HepG2 (cell line): Measurements from ENCODE around the gene CNTD1. TPM values are rescaled to one million over a fixed set of nuclear protein-coding genes. Genes with fewer than 3 reads are reported as not detected.

ENCODE experiments used
- CREM ChIP-seq, 2 experiments: sonication (generic) in 1 of 2; formaldehyde crosslinking in 1 of 2; IDR thresholded peaks; 2 replicates each; pipeline versions ENCODE4 v1.4.0 to v1.6.1; 2016 to 2020; ENCODE audit warnings: antibody characterized with exemption in 1 of 2, mild to moderate bottlenecking in 1 of 2, missing genetic modification reagents in 1 of 2
- ELF3 ChIP-seq: IDR thresholded peaks from 2 replicates; pipeline ENCODE4 v1.6.1; 2016; ENCODE audit warnings: missing genetic modification reagents, missing compliant biosample characterization
- FOXC1 ChIP-seq: sonication (generic); formaldehyde crosslinking; IDR thresholded peaks from 2 replicates; pipeline ENCODE4 v1.8.0; 2022; ENCODE audit warnings: mild to moderate bottlenecking, missing genetic modification reagents, borderline replicate concordance
- GPN1 ChIP-seq: sonication (generic); formaldehyde crosslinking; IDR thresholded peaks from 2 replicates; pipeline ENCODE4 v1.5.1; 2020; ENCODE audit warnings: missing genetic modification reagents, borderline replicate concordance
- HNF4A ChIP-seq: sonication (generic); formaldehyde crosslinking; IDR thresholded peaks from 2 replicates; pipeline ENCODE4 v1.4.0; 2020; ENCODE audit warnings: missing genetic modification reagents
- HNRNPK ChIP-seq: fragments of 200-400 bp; formaldehyde crosslinking; IDR thresholded peaks from 2 replicates; pipeline ENCODE4 v1.6.1; 2018; ENCODE audit warnings: low read length, low read depth, moderate library complexity, mild to moderate bottlenecking; ENCODE audit not compliant: poor library complexity, severe bottlenecking
- KDM1A ChIP-seq: IDR thresholded peaks from 2 replicates; pipeline ENCODE4 v1.6.1; 2016; ENCODE audit warnings: missing compliant biosample characterization
- MIER3 ChIP-seq: IDR thresholded peaks from 2 replicates; pipeline ENCODE4 v1.6.1; 2016; ENCODE audit warnings: missing compliant biosample characterization, borderline replicate concordance
- MXD4 ChIP-seq: IDR thresholded peaks from 2 replicates; pipeline ENCODE4 v1.6.1; 2016; ENCODE audit warnings: mild to moderate bottlenecking, missing biosample characterization, missing genetic modification reagents
- POLR2AphosphoS5 ChIP-seq: IDR thresholded peaks from 2 replicates; pipeline ENCODE4 v1.6.1; 2012; ENCODE audit warnings: low read depth, low read length
- SIX1 ChIP-seq: sonication (generic); formaldehyde crosslinking; IDR thresholded peaks from 2 replicates; pipeline ENCODE4 v1.4.0; 2020; ENCODE audit warnings: missing genetic modification reagents, borderline replicate concordance
- SIX4 ChIP-seq: sonication (generic); formaldehyde crosslinking; IDR thresholded peaks from 2 replicates; pipeline ENCODE4 v1.4.0; 2020; ENCODE audit warnings: missing genetic modification reagents
- SOX13 ChIP-seq, 3 experiments: fragments of 450-650 bp in 1 of 3; sonication (generic) in 1 of 3; formaldehyde crosslinking in 1 of 3; IDR thresholded peaks in 2 of 3; conservative IDR thresholded peaks in 1 of 3; 2 replicates each; pipeline versions ENCODE4 v1.5.0 to v1.6.1; 2016 to 2020; ENCODE audit warnings: antibody characterized with exemption in 1 of 3, mild to moderate bottlenecking in 1 of 3, missing compliant biosample characterization in 1 of 3, missing genetic modification reagents in 1 of 3, moderate library complexity in 1 of 3
- THAP11 ChIP-seq: IDR thresholded peaks from 2 replicates; pipeline ENCODE4 v1.6.1; 2016; ENCODE audit warnings: missing biosample characterization, missing genetic modification reagents
- ZBTB42 ChIP-seq: sonication (generic); formaldehyde crosslinking; IDR thresholded peaks from 2 replicates; pipeline ENCODE4 v1.5.0; 2020; ENCODE audit warnings: mild to moderate bottlenecking, missing genetic modification reagents
- ZFP41 ChIP-seq: sonication (generic); formaldehyde crosslinking; IDR thresholded peaks from 2 replicates; pipeline ENCODE4 v1.4.0; 2020; ENCODE audit warnings: mild to moderate bottlenecking, missing genetic modification reagents, borderline replicate concordance
- ZKSCAN8 ChIP-seq: IDR thresholded peaks from 2 replicates; pipeline ENCODE4 v1.6.1; 2016; ENCODE audit warnings: borderline replicate concordance, missing genetic modification reagents, missing compliant biosample characterization
- ZNF460 ChIP-seq: sonication (generic); formaldehyde crosslinking; IDR thresholded peaks from 2 replicates; pipeline ENCODE4 v1.5.1; 2020; ENCODE audit warnings: missing genetic modification reagents, mild to moderate bottlenecking, borderline replicate concordance
- ZNF569 ChIP-seq: sonication (generic); formaldehyde crosslinking; IDR thresholded peaks from 2 replicates; pipeline ENCODE4 v1.5.0; 2020; ENCODE audit warnings: mild to moderate bottlenecking, missing genetic modification reagents, moderate library complexity, borderline replicate concordance
- ZNF607 ChIP-seq: sonication (generic); formaldehyde crosslinking; IDR thresholded peaks from 2 replicates; pipeline ENCODE4 v1.5.1; 2020; ENCODE audit warnings: missing genetic modification reagents, mild to moderate bottlenecking, borderline replicate concordance
- ZNF878 ChIP-seq: sonication (generic); formaldehyde crosslinking; IDR thresholded peaks from 2 replicates; pipeline ENCODE4 v1.8.1; 2023; ENCODE audit warnings: mild to moderate bottlenecking, missing genetic modification reagents, moderate library complexity
- polyA plus RNA-seq, 8 experiments: library from polyadenylated mRNA; depleted of rRNA in 3 of 8; stranded (reverse) in 7 of 8; unstranded in 1 of 8; fragments of >200 nt; fragmentation: Illumina TruSeq in 4 of 8; extraction: Trizol in 4 of 8; gene quantifications; 2 replicates each; pipeline versions ENCODE4 v1.2.1 to v1.2.3, GENCODE V29; 2011 to 2016; ENCODE audit warnings: low read depth in 4 of 8, missing spikeins in 1 of 8, mixed read lengths in 1 of 8; ENCODE audit not compliant: insufficient read depth in 1 of 8
- total RNA-seq, 5 experiments: library from RNA; depleted of rRNA; stranded (reverse); fragments of >200 nt; fragmentation: Illumina TruSeq; extraction: Trizol; gene quantifications; 2 replicates each; pipeline ENCODE4 v1.2.3, GENCODE V29; 2016; ENCODE audit warnings: low read depth in 1 of 5
- TF ChIP-seq, protein P1 (sequence below): sonication (generic); formaldehyde crosslinking; IDR thresholded peaks from 2 replicates; pipeline ENCODE4 v1.4.0; 2020; ENCODE audit warnings: missing genetic modification reagents
- TF ChIP-seq, protein P2 (sequence below): sonication (generic); formaldehyde crosslinking; IDR thresholded peaks from 2 replicates; pipeline ENCODE4 v1.5.0; 2020; ENCODE audit warnings: missing genetic modification reagents
- TF ChIP-seq, protein P3 (sequence below): IDR thresholded peaks from 2 replicates; pipeline ENCODE4 v1.6.1; 2016; ENCODE audit warnings: missing genetic modification reagents, missing compliant biosample characterization
- TF ChIP-seq, protein P4 (sequence below): sonication (generic); formaldehyde crosslinking; IDR thresholded peaks from 2 replicates; pipeline ENCODE4 v1.5.1; 2020; ENCODE audit warnings: missing genetic modification reagents, mild to moderate bottlenecking, borderline replicate concordance
- TF ChIP-seq, protein P5 (sequence below): IDR thresholded peaks from 2 replicates; pipeline ENCODE4 v1.6.1; 2012; ENCODE audit warnings: inconsistent platforms

Gene CNTD1
- total and polyA plus RNA-seq, 2 of the 13 experiments (the other 11 are each of a cell fraction or from before 2014, with no cell fraction given) = 0.11 to 0.15 TPM

DNA sequence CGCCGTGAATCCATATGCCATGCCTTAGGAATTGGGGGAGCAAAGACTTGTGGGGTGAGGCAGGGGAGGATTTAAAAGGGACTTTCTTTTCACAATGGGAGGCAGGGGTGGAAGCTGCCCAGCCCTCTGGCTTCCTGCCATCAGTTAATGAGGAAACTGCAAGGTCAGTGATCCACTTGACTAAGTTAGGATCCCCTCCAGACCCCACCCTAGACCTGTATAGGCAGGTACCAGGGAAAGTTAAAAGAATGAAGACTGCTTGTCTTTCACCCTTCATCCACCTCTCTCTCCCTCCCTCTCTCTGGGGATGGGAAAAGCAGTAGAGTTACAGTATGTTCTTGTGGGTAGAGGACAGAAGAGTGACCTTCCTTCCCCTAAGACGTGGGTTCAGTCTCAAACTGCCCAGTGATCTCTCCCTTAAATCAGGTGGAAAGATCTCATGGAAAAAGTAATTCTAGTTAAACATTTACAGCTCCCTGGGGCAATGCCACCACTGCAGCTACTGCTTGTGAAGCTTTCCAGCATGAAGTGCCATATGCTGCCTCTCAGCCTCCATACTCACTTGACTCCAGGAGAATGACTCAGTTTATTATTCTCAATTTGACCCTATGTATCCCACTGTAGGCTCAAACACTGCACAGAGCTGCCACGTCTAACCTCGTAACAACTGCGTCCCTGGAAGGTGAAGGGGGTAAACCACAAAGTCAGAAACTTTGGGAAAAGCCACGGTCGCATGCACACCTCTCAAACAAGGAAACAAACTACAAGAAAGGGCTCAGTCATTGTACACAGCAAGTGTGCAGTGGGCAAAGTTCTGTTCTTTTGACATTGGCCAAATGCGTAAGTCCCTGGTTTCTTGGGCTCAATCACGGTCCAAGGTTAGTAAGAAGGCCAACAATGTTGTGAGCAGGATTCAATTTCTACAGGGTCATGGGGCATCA, 1.3 kb upstream of the CNTD1 start (continued):
- TF ChIP-seq ZNF878 (CRISPR knock-in tag) (0 out of 2 replicates have a peak, but pooled peaks have one; percentile 45), FOXC1 (peak; percentile 19; the same call in 1 of the 2 replicates), ZFP41 (CRISPR knock-in tag) (no peak), MXD4 (CRISPR knock-in tag) (peak; percentile 36), ELF3 (CRISPR knock-in tag) (peak; percentile 55), HNRNPK (peak; percentile 59), SIX1 (0 out of 2 replicates have a peak, but pooled peaks have one; percentile 9), HNF4A (CRISPR knock-in tag) (peak; percentile 52), MIER3 (no peak), THAP11 (CRISPR knock-in tag) (peak; percentile 84; the same call in 1 of the 2 replicates), POLR2AphosphoS5 (peak; percentile 74), KDM1A (CRISPR knock-in tag) (no peak), ZNF460 (CRISPR knock-in tag) (no peak), SOX13 (IDR thresholded peaks at IDR 0.05) (no peak), SOX13 (CRISPR knock-in tag; conservative IDR thresholded peaks at IDR 0.05 in 1 of 2, IDR thresholded peaks at IDR 0.05 in 1 of 2) (no peak), ZBTB42 (no peak), ZNF607 (CRISPR knock-in tag) (0 out of 2 replicates have a peak, but pooled peaks have one; percentile 32), CREM (IDR thresholded peaks at IDR 0.05) (no peak), CREM (CRISPR knock-in tag; IDR thresholded peaks at IDR 0.05) (no peak), ZNF569 (CRISPR knock-in tag) (no peak), GPN1 (CRISPR knock-in tag) (no peak), ZKSCAN8 (CRISPR knock-in tag) (peak; percentile 34; the same call in 1 of the 2 replicates), SIX4 (CRISPR knock-in tag) (no peak)
- TF ChIP-seq, protein P1, sequence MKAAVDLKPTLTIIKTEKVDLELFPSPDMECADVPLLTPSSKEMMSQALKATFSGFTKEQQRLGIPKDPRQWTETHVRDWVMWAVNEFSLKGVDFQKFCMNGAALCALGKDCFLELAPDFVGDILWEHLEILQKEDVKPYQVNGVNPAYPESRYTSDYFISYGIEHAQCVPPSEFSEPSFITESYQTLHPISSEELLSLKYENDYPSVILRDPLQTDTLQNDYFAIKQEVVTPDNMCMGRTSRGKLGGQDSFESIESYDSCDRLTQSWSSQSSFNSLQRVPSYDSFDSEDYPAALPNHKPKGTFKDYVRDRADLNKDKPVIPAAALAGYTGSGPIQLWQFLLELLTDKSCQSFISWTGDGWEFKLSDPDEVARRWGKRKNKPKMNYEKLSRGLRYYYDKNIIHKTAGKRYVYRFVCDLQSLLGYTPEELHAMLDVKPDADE (CRISPR knock-in tag) = no peak
- TF ChIP-seq, protein P2, sequence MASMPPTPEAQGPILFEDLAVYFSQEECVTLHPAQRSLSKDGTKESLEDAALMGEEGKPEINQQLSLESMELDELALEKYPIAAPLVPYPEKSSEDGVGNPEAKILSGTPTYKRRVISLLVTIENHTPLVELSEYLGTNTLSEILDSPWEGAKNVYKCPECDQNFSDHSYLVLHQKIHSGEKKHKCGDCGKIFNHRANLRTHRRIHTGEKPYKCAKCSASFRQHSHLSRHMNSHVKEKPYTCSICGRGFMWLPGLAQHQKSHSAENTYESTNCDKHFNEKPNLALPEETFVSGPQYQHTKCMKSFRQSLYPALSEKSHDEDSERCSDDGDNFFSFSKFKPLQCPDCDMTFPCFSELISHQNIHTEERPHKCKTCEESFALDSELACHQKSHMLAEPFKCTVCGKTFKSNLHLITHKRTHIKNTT = no peak
- TF ChIP-seq, protein P3, sequence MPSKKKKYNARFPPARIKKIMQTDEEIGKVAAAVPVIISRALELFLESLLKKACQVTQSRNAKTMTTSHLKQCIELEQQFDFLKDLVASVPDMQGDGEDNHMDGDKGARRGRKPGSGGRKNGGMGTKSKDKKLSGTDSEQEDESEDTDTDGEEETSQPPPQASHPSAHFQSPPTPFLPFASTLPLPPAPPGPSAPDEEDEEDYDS (CRISPR knock-in tag) = peak; percentile 84
- TF ChIP-seq, protein P4, sequence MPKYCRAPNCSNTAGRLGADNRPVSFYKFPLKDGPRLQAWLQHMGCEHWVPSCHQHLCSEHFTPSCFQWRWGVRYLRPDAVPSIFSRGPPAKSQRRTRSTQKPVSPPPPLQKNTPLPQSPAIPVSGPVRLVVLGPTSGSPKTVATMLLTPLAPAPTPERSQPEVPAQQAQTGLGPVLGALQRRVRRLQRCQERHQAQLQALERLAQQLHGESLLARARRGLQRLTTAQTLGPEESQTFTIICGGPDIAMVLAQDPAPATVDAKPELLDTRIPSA = no peak
- TF ChIP-seq, protein P5, sequence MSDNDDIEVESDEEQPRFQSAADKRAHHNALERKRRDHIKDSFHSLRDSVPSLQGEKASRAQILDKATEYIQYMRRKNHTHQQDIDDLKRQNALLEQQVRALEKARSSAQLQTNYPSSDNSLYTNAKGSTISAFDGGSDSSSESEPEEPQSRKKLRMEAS = peak; percentile 43; the same call in 1 of the 2 replicates
